Effector memory CD4-positive, alpha-beta T cell (primary cell): ENCODE measurements around the gene ADRB1.

Experiments
- DNase-seq, 3 donors: peaks; one replicate each; pipeline ENCODE4 v3.0.0-alpha.2; 2020
- H3K27ac ChIP-seq: 2 replicates; pipeline ENCODE4 v1.7.0; 2013; ENCODE audit warnings: mild to moderate bottlenecking, low read length, moderate library complexity; ENCODE audit not compliant: insufficient read depth, poor library complexity, severe bottlenecking
- H3K27me3 ChIP-seq: replicated peaks from 2 replicates; pipeline ENCODE4 v1.7.0; 2013; ENCODE audit warnings: mild to moderate bottlenecking, low read length; ENCODE audit not compliant: insufficient read depth, control insufficient read depth, poor library complexity, severe bottlenecking
- H3K36me3 ChIP-seq: 2 replicates; pipeline ENCODE4 v1.7.0; 2013; ENCODE audit warnings: mild to moderate bottlenecking, low read length, moderate library complexity; ENCODE audit not compliant: control insufficient read depth, insufficient read depth
- H3K4me1 ChIP-seq: 2 replicates; pipeline ENCODE4 v1.7.0; 2013; ENCODE audit warnings: low read length, mild to moderate bottlenecking; ENCODE audit not compliant: control insufficient read depth, insufficient read depth, poor library complexity, severe bottlenecking
- H3K4me3 ChIP-seq: 2 replicates; pipeline ENCODE4 v1.7.0; 2013; ENCODE audit warnings: low read length, low read depth, mild to moderate bottlenecking; ENCODE audit not compliant: insufficient read depth, poor library complexity, severe bottlenecking
- H3K9me3 ChIP-seq: 2 replicates; pipeline ENCODE4 v1.7.0; 2013; ENCODE audit warnings: mild to moderate bottlenecking, low read length, moderate library complexity; ENCODE audit not compliant: control insufficient read depth

Gene ADRB1

DNA sequence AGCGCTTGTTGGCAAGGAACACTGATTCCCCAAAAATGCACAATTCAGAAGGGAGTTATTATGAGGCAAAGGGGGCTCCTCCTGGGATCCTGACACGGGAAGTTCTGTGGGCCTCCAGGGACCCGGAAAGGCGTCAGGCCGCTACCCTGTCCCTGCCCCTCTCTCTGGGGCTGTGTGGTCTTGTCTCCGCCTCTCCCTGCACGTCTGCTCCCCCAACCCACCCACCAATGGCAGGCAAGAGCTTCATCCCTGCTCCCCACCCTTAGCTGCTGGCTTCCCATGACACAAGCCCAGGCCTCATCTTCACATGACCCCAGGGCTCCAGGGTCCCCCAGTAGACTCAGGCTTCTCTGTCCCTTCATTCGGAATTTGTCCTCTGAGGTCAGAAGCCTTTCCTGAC, 31.0 kb upstream of the ADRB1 start:
- no peaks in the 10 kb centered on the region for H3K27me3 ChIP-seq
- H3K9me3 ChIP-seq = no peaks in the 10 kb centered on the region
- DNase-seq = no peak
- H3K36me3 ChIP-seq = no peaks in the 10 kb centered on the region
- H3K4me1 ChIP-seq = no peaks in the 10 kb centered on the region
- H3K27ac ChIP-seq = no peak overlapping the region
- no peak overlapping the region for H3K4me3 ChIP-seq

DNA sequence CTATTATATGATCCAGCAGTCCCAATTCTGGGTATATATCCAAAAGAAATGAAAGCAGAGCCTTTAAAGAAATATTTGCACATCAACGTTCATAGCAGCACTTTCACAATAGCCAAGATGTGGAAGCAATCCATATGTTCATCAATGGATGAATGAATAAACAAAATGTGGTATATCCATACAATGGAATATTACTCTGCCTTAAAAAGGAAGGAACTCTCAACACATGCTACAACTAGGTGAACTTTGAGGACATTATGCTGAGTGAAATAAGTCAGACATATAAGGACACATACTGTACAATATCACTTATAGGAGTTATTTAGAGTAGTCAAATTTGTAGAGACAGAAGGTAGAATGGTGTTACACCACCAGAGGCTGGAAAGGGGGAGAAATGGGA, 28.0 kb upstream of the ADRB1 start:
- H3K36me3 ChIP-seq = no peaks in the 10 kb centered on the region
- H3K4me3 ChIP-seq = no peak overlapping the region
- no peaks in the 10 kb centered on the region for H3K27me3 ChIP-seq
- no peak overlapping the region for H3K27ac ChIP-seq
- no peaks in the 10 kb centered on the region for H3K9me3 ChIP-seq
- DNase-seq = no peak
- H3K4me1 ChIP-seq = no peaks in the 10 kb centered on the region

DNA sequence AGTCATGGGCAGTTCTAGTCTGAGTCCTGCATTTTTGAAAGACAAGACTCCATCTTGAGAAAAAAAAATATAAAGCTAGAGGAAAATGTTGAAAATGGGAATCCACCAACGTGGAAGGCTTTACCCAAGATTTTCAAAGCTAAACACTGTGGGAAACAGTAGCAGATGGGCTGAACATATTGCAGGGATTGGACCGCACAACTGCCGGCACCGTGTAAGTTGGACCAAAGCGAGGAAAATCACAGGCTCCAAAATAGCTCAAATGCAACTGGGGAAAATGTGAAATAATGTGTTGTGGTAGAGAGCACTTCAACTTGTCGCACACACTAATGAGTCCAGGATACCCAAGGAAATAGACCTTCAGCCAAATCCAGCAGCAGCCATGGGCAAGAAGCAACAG, 26.4 kb upstream of the ADRB1 start:
- DNase-seq = no peak
- H3K9me3 ChIP-seq = no peaks in the 10 kb centered on the region
- no peak overlapping the region for H3K4me3 ChIP-seq
- no peaks in the 10 kb centered on the region for H3K36me3 ChIP-seq
- no peaks in the 10 kb centered on the region for H3K4me1 ChIP-seq
- H3K27ac ChIP-seq = no peak overlapping the region
- no peaks in the 10 kb centered on the region for H3K27me3 ChIP-seq

GRCh38 chr10:114017873-114018272, 25.8 kb upstream of the ADRB1 start:
- Histone ChIP-seq H3K36me3 (no peaks in the 10 kb centered on the region), H3K9me3 (no peaks in the 10 kb centered on the region), H3K27ac (no peak overlapping the region), H3K27me3 (no peaks in the 10 kb centered on the region), H3K4me1 (no peaks in the 10 kb centered on the region), H3K4me3 (no peak overlapping the region)
- no peak for DNase-seq

DNA sequence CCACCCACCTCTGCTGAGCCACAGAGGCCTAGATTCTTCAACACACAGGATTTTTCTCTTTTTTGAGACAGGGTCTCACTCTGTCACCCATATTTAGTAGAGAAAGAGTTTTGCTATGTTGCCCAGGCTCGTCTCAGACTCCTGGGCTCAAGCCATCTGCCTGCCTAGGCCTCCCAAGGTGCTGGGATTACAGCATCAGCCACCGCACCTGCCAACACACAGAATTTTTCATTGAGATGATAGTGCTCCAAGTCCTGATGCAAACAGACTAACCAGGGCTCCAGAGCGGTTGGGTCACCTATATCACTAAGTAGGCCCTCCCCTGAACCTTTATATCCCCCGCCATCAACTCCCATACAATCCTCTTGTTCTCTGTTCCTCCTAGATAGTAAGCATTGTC, 24.4 kb upstream of the ADRB1 start:
- no peak overlapping the region for H3K4me3 ChIP-seq
- no peak overlapping the region for H3K27ac ChIP-seq
- no peaks in the 10 kb centered on the region for H3K4me1 ChIP-seq
- no peak for DNase-seq
- no peaks in the 10 kb centered on the region for H3K27me3 ChIP-seq
- H3K36me3 ChIP-seq = no peaks in the 10 kb centered on the region
- no peaks in the 10 kb centered on the region for H3K9me3 ChIP-seq

GRCh38 chr10:114021154-114021553, 22.5 kb upstream of the ADRB1 start:
- Histone ChIP-seq H3K9me3 (no peaks in the 10 kb centered on the region), H3K4me1 (peaks cover 5% of the 10 kb centered on the region), H3K36me3 (no peaks in the 10 kb centered on the region), H3K27ac (no peak overlapping the region), H3K27me3 (no peaks in the 10 kb centered on the region), H3K4me3 (no peak overlapping the region)
- no peak for DNase-seq

DNA sequence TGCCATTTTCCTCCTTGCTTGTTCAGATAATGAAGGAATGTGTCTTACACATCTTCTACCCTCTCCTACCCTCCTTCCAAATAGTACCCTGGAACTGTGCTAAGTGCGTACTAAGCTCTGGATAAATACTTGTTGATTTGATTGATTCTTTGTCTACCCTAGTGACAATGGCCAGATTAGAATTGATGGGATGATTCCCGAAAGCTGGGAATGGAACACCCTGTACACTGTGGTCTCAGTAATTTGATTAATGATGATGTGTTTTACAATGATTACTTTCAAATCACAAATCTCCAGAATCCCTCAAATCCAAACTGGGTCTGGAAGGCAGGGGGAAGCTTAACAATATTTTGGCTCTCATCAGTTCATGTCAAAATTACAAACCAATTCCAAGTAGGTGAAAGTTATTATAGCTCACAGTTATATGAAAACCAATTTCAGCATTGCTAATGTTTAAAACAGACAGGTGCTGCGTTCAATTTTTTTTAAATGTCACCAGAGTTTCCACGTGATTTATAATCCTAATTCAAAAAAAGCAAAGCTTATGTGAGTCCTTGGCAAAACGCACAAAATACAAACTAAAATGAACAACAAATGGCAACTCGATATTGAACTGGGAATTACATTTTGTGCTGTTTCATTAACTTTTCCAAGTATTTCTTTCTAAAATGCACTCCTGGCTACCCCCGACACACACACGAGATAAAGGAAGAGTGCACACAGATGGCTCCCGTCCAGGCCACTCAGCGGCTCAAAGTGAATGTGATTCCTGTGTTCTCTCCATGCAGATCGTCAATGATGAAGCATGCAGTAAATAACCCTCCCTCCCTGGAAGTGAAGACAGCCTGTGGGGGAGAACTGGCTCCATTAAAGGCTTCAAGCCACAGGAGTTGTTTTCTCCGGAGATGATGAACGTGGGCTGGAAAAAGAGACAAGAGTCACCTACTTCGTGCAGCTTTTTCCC, 21.7 kb upstream of the ADRB1 start:
- no peaks in the 10 kb centered on the region for H3K36me3 ChIP-seq
- no peak for DNase-seq
- H3K4me1 ChIP-seq = peaks cover 5% of the 10 kb centered on the region

DNA sequence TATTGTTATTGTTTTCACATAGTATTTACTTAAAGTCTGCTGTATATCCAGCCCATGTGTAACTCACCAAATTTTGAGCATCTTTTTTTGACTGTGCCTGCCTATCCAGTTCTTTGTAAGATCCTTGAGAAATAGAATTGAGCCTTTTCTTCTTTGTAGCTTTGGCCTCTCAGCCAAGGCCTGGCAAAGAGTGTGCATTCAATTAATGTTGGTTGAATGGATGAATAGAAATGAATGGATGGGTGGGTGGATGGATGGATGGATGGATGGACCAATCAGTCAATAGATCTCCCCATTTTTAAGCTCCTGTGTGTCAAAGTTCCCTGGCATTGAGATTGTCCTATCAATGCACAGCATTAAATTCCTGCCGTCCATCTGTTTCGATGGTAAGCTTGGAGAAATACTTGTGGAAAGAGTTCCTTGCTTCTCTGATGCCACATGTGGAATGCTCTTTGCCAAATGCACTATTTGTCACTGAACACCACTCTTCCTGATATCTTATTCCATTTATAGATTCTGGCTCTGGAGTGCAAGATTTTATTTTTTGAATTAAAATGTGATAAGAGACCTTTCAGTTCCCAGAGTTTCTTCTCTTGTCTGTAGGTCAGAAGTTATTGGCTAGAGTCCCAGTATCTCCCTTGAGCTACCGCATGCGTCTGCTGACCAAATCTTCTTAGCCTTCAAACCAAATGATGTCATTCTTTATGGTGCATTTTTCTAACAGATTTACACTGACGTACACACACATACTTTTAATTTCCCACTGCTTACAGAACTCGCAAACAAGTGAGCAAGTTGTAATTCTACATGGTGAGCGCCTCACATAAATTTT, 20.7 kb upstream of the ADRB1 start:
- H3K27ac ChIP-seq = no peak overlapping the region
- DNase-seq = no peak
- peaks cover 5% of the 10 kb centered on the region for H3K4me1 ChIP-seq
- no peaks in the 10 kb centered on the region for H3K9me3 ChIP-seq
- H3K4me3 ChIP-seq = no peak overlapping the region
- no peaks in the 10 kb centered on the region for H3K27me3 ChIP-seq
- no peaks in the 10 kb centered on the region for H3K36me3 ChIP-seq

More for the DNA sequence above, 21.7 kb upstream of the ADRB1 start:
- Histone ChIP-seq H3K27ac (no peak overlapping the region), H3K9me3 (no peaks in the 10 kb centered on the region), H3K27me3 (no peaks in the 10 kb centered on the region), H3K4me3 (no peak overlapping the region)

- DNase-seq = no peak
- Histone ChIP-seq H3K36me3 (no peaks in the 10 kb centered on the region), H3K27me3 (peaks cover 3% of the 10 kb centered on the region), H3K4me1 (peaks cover 5% of the 10 kb centered on the region), H3K9me3 (no peaks in the 10 kb centered on the region), H3K4me3 (no peak overlapping the region), H3K27ac (no peak overlapping the region)
Observed at GRCh38 chr10:114024876-114025610, 18.6 kb upstream of the ADRB1 start.
